HepG2 (cell line): ENCODE data around the gene SPAG7. TPM values are rescaled to one million over a fixed set of nuclear protein-coding genes. Genes with fewer than 3 reads are reported as not detected.

Experiments used
- CBX1 ChIP-seq: IDR thresholded peaks from one replicate; pipeline ENCODE4 v1.6.1; 2016; ENCODE audit warnings: antibody characterized with exemption, low read depth
- ZC3H4 ChIP-seq: sonication (generic); formaldehyde crosslinking; IDR thresholded peaks from 2 replicates; pipeline ENCODE4 v1.4.0; 2020; ENCODE audit warnings: missing genetic modification reagents, borderline replicate concordance
- ZNF558 ChIP-seq: sonication (generic); formaldehyde crosslinking; IDR thresholded peaks from 2 replicates; pipeline ENCODE4 v1.9.0; 2022; ENCODE audit warnings: mild to moderate bottlenecking, missing genetic modification reagents, borderline replicate concordance
- ZNF768 ChIP-seq: sonication (generic); formaldehyde crosslinking; IDR thresholded peaks from 2 replicates; pipeline ENCODE4 v1.4.0; 2020; ENCODE audit warnings: missing genetic modification reagents
- ZNF772 ChIP-seq: sonication (generic); formaldehyde crosslinking; IDR thresholded peaks from 2 replicates; pipeline ENCODE4 v1.5.0; 2020; ENCODE audit warnings: mild to moderate bottlenecking, missing genetic modification reagents
- polyA plus RNA-seq, 8 experiments: library from polyadenylated mRNA; depleted of rRNA in 3 of 8; stranded (reverse) in 7 of 8; unstranded in 1 of 8; fragments of >200 nt; fragmentation: Illumina TruSeq in 4 of 8; extraction: Trizol in 4 of 8; gene quantifications; 2 replicates each; pipeline versions ENCODE4 v1.2.1 to v1.2.3, GENCODE V29; 2011 to 2016; ENCODE audit warnings: low read depth in 4 of 8, missing spikeins in 1 of 8, mixed read lengths in 1 of 8; ENCODE audit not compliant: insufficient read depth in 1 of 8
- total RNA-seq, 5 experiments: library from RNA; depleted of rRNA; stranded (reverse); fragments of >200 nt; fragmentation: Illumina TruSeq; extraction: Trizol; gene quantifications; 2 replicates each; pipeline ENCODE4 v1.2.3, GENCODE V29; 2016; ENCODE audit warnings: low read depth in 1 of 5
- TF ChIP-seq, protein P1 (sequence below): sonication (generic); formaldehyde crosslinking; IDR thresholded peaks from one replicate; pipeline ENCODE4 v1.5.1; 2020; ENCODE audit warnings: mild to moderate bottlenecking, missing genetic modification reagents; ENCODE audit errors: not compliant biosample characterization
- TF ChIP-seq, protein P2 (sequence below): sonication (generic); formaldehyde crosslinking; IDR thresholded peaks from 2 replicates; pipeline ENCODE4 v1.5.1; 2020; ENCODE audit warnings: mild to moderate bottlenecking, moderate library complexity, missing genetic modification reagents
- TF ChIP-seq, protein P3 (sequence below): sonication (generic); formaldehyde crosslinking; IDR thresholded peaks from 2 replicates; pipeline ENCODE4 v1.4.0; 2020; ENCODE audit warnings: mild to moderate bottlenecking, low read depth, missing genetic modification reagents
- TF ChIP-seq, protein P4 (sequence below): sonication (generic); formaldehyde crosslinking; IDR thresholded peaks from 2 replicates; pipeline ENCODE4 v1.4.0; 2020; ENCODE audit warnings: missing genetic modification reagents, mild to moderate bottlenecking, borderline replicate concordance
- TF ChIP-seq, protein P5 (sequence below): sonication (generic); formaldehyde crosslinking; conservative IDR thresholded peaks from 2 replicates; pipeline ENCODE4 v1.8.0; 2022; ENCODE audit warnings: low read depth, missing genetic modification reagents

SPAG7 gene
- total and polyA plus RNA-seq, 2 of the 13 experiments (the other 11 are each of a cell fraction or from before 2014, with no cell fraction given) = 51.0 to 59.0 TPM

DNA sequence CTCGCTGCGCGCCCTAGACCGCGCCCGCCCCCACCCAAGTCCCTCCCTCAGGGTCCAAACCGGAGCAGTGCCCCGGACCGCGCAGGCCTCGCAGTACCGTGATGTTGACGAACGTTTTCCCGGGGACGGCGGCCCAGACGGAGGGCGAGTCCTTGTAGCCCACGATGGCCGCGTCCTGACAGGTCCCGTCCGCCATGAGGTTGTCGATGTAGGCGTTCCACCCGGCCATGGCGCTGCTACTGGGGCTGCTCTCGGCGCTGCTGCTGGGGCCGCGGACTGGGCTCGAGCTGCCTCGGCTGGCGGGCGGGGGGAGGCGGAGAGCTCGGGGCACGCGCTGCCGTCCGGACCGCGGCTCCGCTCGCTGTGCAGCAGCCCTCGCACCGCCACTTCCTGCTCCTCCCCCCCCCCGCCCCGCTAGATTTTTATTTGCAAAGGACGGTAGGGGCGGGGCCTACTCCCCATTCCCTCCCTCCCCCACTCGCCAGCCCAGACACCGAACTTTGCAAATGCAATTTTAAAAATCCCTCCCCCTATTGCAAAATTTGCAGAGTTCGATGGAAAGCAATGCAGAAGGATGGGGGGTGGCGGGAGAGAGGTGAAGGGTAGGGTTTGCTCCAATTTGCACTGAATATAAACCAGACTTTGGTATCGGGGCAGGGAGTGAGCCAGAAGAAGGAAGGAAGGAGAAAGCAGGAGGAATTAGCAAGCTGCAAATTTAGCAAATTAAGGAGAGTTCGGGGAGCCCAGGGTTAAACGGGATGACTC is 19.3 kb downstream of the SPAG7 start, which contains the start of gene PFN1 (continued):
- TF ChIP-seq, protein P1, sequence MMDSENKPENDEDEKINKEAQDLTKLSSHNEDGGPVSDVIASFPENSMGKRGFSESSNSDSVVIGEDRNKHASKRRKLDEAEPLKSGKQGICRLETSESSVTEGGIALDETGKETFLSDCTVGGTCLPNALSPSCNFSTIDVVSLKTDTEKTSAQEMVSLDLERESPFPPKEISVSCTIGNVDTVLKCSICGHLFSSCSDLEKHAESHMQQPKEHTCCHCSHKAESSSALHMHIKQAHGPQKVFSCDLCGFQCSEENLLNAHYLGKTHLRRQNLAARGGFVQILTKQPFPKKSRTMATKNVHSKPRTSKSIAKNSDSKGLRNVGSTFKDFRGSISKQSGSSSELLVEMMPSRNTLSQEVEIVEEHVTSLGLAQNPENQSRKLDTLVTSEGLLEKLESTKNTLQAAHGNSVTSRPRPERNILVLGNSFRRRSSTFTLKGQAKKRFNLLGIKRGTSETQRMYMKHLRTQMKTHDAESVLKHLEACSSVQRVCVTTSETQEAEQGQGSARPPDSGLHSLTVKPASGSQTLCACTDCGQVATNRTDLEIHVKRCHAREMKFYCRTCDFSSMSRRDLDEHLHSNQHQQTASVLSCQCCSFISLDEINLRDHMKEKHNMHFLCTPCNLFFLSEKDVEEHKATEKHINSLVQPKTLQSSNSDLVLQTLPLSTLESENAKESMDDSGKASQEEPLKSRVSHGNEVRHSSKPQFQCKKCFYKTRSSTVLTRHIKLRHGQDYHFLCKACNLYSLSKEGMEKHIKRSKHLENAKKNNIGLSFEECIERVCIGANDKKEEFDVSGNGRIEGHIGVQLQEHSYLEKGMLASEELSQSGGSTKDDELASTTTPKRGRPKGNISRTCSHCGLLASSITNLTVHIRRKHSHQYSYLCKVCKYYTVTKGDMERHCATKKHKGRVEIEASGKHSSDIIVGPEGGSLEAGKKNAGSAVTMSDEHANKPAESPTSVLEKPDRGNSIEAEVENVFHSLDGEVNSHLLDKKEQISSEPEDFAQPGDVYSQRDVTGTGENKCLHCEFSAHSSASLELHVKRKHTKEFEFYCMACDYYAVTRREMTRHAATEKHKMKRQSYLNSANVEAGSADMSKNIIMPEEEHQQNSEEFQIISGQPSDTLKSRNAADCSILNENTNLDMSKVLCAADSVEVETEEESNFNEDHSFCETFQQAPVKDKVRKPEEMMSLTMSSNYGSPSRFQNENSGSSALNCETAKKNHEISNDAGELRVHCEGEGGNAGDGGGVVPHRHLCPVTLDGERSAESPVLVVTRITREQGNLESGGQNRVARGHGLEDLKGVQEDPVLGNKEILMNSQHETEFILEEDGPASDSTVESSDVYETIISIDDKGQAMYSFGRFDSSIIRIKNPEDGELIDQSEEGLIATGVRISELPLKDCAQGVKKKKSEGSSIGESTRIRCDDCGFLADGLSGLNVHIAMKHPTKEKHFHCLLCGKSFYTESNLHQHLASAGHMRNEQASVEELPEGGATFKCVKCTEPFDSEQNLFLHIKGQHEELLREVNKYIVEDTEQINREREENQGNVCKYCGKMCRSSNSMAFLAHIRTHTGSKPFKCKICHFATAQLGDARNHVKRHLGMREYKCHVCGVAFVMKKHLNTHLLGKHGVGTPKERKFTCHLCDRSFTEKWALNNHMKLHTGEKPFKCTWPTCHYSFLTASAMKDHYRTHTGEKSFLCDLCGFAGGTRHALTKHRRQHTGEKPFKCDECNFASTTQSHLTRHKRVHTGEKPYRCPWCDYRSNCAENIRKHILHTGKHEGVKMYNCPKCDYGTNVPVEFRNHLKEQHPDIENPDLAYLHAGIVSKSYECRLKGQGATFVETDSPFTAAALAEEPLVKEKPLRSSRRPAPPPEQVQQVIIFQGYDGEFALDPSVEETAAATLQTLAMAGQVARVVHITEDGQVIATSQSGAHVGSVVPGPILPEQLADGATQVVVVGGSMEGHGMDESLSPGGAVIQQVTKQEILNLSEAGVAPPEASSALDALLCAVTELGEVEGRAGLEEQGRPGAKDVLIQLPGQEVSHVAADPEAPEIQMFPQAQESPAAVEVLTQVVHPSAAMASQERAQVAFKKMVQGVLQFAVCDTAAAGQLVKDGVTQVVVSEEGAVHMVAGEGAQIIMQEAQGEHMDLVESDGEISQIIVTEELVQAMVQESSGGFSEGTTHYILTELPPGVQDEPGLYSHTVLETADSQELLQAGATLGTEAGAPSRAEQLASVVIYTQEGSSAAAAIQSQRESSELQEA = no peak
- peak; percentile 72; the same call in 1 of the 2 replicates for TF ChIP-seq ZNF768 (CRISPR knock-in tag)
- 0 out of 2 replicates have a peak, but pooled peaks have one; percentile 39 for TF ChIP-seq ZC3H4 (CRISPR knock-in tag)
- peak; percentile 27; the same call in 1 of the 2 replicates for TF ChIP-seq ZNF558 (CRISPR knock-in tag)
- TF ChIP-seq CBX1 = no peak
- TF ChIP-seq, protein P2, sequence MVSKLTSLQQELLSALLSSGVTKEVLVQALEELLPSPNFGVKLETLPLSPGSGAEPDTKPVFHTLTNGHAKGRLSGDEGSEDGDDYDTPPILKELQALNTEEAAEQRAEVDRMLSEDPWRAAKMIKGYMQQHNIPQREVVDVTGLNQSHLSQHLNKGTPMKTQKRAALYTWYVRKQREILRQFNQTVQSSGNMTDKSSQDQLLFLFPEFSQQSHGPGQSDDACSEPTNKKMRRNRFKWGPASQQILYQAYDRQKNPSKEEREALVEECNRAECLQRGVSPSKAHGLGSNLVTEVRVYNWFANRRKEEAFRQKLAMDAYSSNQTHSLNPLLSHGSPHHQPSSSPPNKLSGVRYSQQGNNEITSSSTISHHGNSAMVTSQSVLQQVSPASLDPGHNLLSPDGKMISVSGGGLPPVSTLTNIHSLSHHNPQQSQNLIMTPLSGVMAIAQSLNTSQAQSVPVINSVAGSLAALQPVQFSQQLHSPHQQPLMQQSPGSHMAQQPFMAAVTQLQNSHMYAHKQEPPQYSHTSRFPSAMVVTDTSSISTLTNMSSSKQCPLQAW (CRISPR knock-in tag) = 0 out of 2 replicates have a peak, but pooled peaks have one; percentile 32
- TF ChIP-seq, protein P3, sequence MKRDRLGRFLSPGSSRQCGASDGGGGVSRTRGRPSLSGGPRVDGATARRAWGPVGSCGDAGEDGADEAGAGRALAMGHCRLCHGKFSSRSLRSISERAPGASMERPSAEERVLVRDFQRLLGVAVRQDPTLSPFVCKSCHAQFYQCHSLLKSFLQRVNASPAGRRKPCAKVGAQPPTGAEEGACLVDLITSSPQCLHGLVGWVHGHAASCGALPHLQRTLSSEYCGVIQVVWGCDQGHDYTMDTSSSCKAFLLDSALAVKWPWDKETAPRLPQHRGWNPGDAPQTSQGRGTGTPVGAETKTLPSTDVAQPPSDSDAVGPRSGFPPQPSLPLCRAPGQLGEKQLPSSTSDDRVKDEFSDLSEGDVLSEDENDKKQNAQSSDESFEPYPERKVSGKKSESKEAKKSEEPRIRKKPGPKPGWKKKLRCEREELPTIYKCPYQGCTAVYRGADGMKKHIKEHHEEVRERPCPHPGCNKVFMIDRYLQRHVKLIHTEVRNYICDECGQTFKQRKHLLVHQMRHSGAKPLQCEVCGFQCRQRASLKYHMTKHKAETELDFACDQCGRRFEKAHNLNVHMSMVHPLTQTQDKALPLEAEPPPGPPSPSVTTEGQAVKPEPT (CRISPR knock-in tag) = peak; percentile 25; the same call in 1 of the 2 replicates
- TF ChIP-seq ZNF772 (CRISPR knock-in tag) = peak; percentile 74; the same call in 1 of the 2 replicates
- TF ChIP-seq, protein P4, sequence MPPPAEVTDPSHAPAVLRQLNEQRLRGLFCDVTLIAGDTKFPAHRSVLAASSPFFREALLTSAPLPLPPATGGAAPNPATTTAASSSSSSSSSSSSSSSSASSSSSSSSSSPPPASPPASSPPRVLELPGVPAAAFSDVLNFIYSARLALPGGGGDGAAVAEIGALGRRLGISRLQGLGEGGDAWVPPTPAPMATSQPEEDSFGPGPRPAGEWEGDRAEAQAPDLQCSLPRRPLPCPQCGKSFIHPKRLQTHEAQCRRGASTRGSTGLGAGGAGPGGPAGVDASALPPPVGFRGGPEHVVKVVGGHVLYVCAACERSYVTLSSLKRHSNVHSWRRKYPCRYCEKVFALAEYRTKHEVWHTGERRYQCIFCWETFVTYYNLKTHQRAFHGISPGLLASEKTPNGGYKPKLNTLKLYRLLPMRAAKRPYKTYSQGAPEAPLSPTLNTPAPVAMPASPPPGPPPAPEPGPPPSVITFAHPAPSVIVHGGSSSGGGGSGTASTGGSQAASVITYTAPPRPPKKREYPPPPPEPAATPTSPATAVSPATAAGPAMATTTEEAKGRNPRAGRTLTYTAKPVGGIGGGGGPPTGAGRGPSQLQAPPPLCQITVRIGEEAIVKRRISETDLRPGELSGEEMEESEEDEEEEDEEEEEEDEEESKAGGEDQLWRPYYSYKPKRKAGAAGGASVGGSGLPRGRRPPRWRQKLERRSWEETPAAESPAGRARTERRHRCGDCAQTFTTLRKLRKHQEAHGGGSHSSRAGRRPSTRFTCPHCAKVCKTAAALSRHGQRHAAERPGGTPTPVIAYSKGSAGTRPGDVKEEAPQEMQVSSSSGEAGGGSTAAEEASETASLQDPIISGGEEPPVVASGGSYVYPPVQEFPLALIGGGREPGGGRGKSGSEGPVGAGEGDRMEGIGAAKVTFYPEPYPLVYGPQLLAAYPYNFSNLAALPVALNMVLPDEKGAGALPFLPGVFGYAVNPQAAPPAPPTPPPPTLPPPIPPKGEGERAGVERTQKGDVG (CRISPR knock-in tag) = no peak
- TF ChIP-seq, protein P5, sequence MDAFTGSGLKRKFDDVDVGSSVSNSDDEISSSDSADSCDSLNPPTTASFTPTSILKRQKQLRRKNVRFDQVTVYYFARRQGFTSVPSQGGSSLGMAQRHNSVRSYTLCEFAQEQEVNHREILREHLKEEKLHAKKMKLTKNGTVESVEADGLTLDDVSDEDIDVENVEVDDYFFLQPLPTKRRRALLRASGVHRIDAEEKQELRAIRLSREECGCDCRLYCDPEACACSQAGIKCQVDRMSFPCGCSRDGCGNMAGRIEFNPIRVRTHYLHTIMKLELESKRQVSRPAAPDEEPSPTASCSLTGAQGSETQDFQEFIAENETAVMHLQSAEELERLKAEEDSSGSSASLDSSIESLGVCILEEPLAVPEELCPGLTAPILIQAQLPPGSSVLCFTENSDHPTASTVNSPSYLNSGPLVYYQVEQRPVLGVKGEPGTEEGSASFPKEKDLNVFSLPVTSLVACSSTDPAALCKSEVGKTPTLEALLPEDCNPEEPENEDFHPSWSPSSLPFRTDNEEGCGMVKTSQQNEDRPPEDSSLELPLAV (CRISPR knock-in tag) = 0 out of 2 replicates have a peak, but pooled peaks have one; percentile 39
